ENCODE data around the gene VPS52.
A peak's percentile ranks its signal among the peaks of the same experiment; 100 is the strongest.

VPS52 gene

GRCh38 chr6:33301877-33302276, 30.2 kb upstream of the VPS52 start:
- no peak for DNase-seq (ENCODE audit: low read depth, low spot score)
- no peak overlapping the region for H3K9ac ChIP-seq (ENCODE audit: insufficient read length, low read depth)
- peaks cover 4% of the 10 kb centered on the region for H3K4me1 ChIP-seq (ENCODE audit: insufficient read depth, insufficient read length)
- no peaks in the 10 kb centered on the region for H3K9me3 ChIP-seq (ENCODE audit: insufficient read depth, low read length)
- no peak overlapping the region for H3K4me3 ChIP-seq (ENCODE audit: insufficient read length, low read depth)
- no peaks in the 10 kb centered on the region for H3K27me3 ChIP-seq (ENCODE audit: insufficient read depth, insufficient read length)
- peaks cover 30% of the 10 kb centered on the region for H3K36me3 ChIP-seq (ENCODE audit: insufficient read depth, insufficient read length, low read length)
- TF ChIP-seq YY1 (IDR thresholded peaks at IDR 0.05; ENCODE audit: insufficient read depth, insufficient read length): no peak
- TF ChIP-seq SUZ12 (IDR thresholded peaks at IDR 0.05; ENCODE audit: extremely low read depth, insufficient read depth, insufficient read length): no peak
- no peak for TF ChIP-seq ZNF274 (IDR thresholded peaks at IDR 0.05; ENCODE audit: low read depth, low read length)

GRCh38 chr6:33299237-33299944, 27.7 kb upstream of the VPS52 start:
- TF ChIP-seq SUZ12 (IDR thresholded peaks at IDR 0.05; ENCODE audit: extremely low read depth, insufficient read depth, insufficient read length) (no peak), ZNF274 (IDR thresholded peaks at IDR 0.05; ENCODE audit: low read depth, low read length) (no peak), YY1 (IDR thresholded peaks at IDR 0.05; ENCODE audit: insufficient read depth, insufficient read length) (no peak)
- Histone ChIP-seq H3K4me1 (ENCODE audit: insufficient read depth, insufficient read length) (peaks cover 4% of the 10 kb centered on the region), H3K9me3 (ENCODE audit: insufficient read depth, low read length) (no peaks in the 10 kb centered on the region), H3K9ac (ENCODE audit: insufficient read length, low read depth) (peak overlapping the region; percentile 93), H3K27me3 (ENCODE audit: insufficient read depth, insufficient read length) (no peaks in the 10 kb centered on the region), H3K4me3 (ENCODE audit: insufficient read length, low read depth) (peak overlapping the region; percentile 88), H3K36me3 (ENCODE audit: insufficient read depth, insufficient read length, low read length) (peaks cover 21% of the 10 kb centered on the region)
- no peak for DNase-seq (ENCODE audit: low read depth, low spot score)

GRCh38 chr6:33298773-33299236, 27.1 kb upstream of the VPS52 start, which contains the start of gene RGL2:
TSS of gene RGL2 (minus strand) at chr6:33298942. CDS start at chr6:33298610, 332 bp downstream.
- H3K9ac ChIP-seq (ENCODE audit: insufficient read length, low read depth): peak within 1 kb of the TSS; percentile 93
- H3K36me3 ChIP-seq (ENCODE audit: insufficient read depth, insufficient read length, low read length): peaks cover 15% of the 10 kb centered on the region
- no peak for DNase-seq (ENCODE audit: low read depth, low spot score)
- H3K27me3 ChIP-seq (ENCODE audit: insufficient read depth, insufficient read length): no peaks in the 10 kb centered on the region
- H3K4me3 ChIP-seq (ENCODE audit: insufficient read length, low read depth): peak within 1 kb of the TSS; percentile 88
- H3K9me3 ChIP-seq (ENCODE audit: insufficient read depth, low read length): no peaks in the 10 kb centered on the region
- peaks cover 4% of the 10 kb centered on the region for H3K4me1 ChIP-seq (ENCODE audit: insufficient read depth, insufficient read length)
- TF ChIP-seq ZNF274 (IDR thresholded peaks at IDR 0.05; ENCODE audit: low read depth, low read length) (no peak), YY1 (IDR thresholded peaks at IDR 0.05; ENCODE audit: insufficient read depth, insufficient read length) (no peak), SUZ12 (IDR thresholded peaks at IDR 0.05; ENCODE audit: extremely low read depth, insufficient read depth, insufficient read length) (no peak)

- DNase-seq (ENCODE audit: low read depth, low spot score): peak; percentile 63
- no peaks in the 10 kb centered on the region for H3K27me3 ChIP-seq (ENCODE audit: insufficient read depth, insufficient read length)
- H3K4me3 ChIP-seq (ENCODE audit: insufficient read length, low read depth): peak overlapping the region; percentile 88
- TF ChIP-seq YY1 (IDR thresholded peaks at IDR 0.05; ENCODE audit: insufficient read depth, insufficient read length) (no peak), SUZ12 (IDR thresholded peaks at IDR 0.05; ENCODE audit: extremely low read depth, insufficient read depth, insufficient read length) (no peak), ZNF274 (IDR thresholded peaks at IDR 0.05; ENCODE audit: low read depth, low read length) (no peak)
- peaks cover 4% of the 10 kb centered on the region for H3K4me1 ChIP-seq (ENCODE audit: insufficient read depth, insufficient read length)
- peaks cover 15% of the 10 kb centered on the region for H3K36me3 ChIP-seq (ENCODE audit: insufficient read depth, insufficient read length, low read length)
- no peaks in the 10 kb centered on the region for H3K9me3 ChIP-seq (ENCODE audit: insufficient read depth, low read length)
- H3K9ac ChIP-seq (ENCODE audit: insufficient read length, low read depth): peak overlapping the region; percentile 93
Measured at GRCh38 chr6:33297956-33298772, 26.5 kb upstream of the VPS52 start.

GRCh38 chr6:33297406-33297955, 25.8 kb upstream of the VPS52 start:
- DNase-seq (ENCODE audit: low read depth, low spot score): no peak
- H3K36me3 ChIP-seq (ENCODE audit: insufficient read depth, insufficient read length, low read length): peaks cover 20% of the 10 kb centered on the region
- TF ChIP-seq ZNF274 (IDR thresholded peaks at IDR 0.05; ENCODE audit: low read depth, low read length): no peak
- no peak for TF ChIP-seq YY1 (IDR thresholded peaks at IDR 0.05; ENCODE audit: insufficient read depth, insufficient read length)
- no peak for TF ChIP-seq SUZ12 (IDR thresholded peaks at IDR 0.05; ENCODE audit: extremely low read depth, insufficient read depth, insufficient read length)

GRCh38 chr6:33296797-33297405, 25.2 kb upstream of the VPS52 start:
- TF ChIP-seq SUZ12 (IDR thresholded peaks at IDR 0.05; ENCODE audit: extremely low read depth, insufficient read depth, insufficient read length) (no peak), ZNF274 (IDR thresholded peaks at IDR 0.05; ENCODE audit: low read depth, low read length) (no peak), YY1 (IDR thresholded peaks at IDR 0.05; ENCODE audit: insufficient read depth, insufficient read length) (no peak)
- Histone ChIP-seq H3K36me3 (ENCODE audit: insufficient read depth, insufficient read length, low read length) (peaks cover 23% of the 10 kb centered on the region), H3K9me3 (ENCODE audit: insufficient read depth, low read length) (no peaks in the 10 kb centered on the region), H3K27me3 (ENCODE audit: insufficient read depth, insufficient read length) (no peaks in the 10 kb centered on the region), H3K9ac (ENCODE audit: insufficient read length, low read depth) (peak overlapping the region; percentile 70), H3K4me1 (ENCODE audit: insufficient read depth, insufficient read length) (peaks cover 4% of the 10 kb centered on the region), H3K4me3 (ENCODE audit: insufficient read length, low read depth) (peak overlapping the region; percentile 50)
- DNase-seq (ENCODE audit: low read depth, low spot score): no peak

More at GRCh38 chr6:33297406-33297955, 25.8 kb upstream of the VPS52 start:
- Histone ChIP-seq H3K4me3 (ENCODE audit: insufficient read length, low read depth) (peak overlapping the region; percentile 50), H3K9me3 (ENCODE audit: insufficient read depth, low read length) (no peaks in the 10 kb centered on the region), H3K27me3 (ENCODE audit: insufficient read depth, insufficient read length) (no peaks in the 10 kb centered on the region), H3K4me1 (ENCODE audit: insufficient read depth, insufficient read length) (peaks cover 4% of the 10 kb centered on the region), H3K9ac (ENCODE audit: insufficient read length, low read depth) (peak overlapping the region; percentile 70)

Measured in NT2/D1 (cell line).